ENCODE measurements around the gene PCNT. TPM values are rescaled to one million over a fixed set of nuclear protein-coding genes. Genes with fewer than 3 reads are reported as not detected.

PCNT gene
- total and polyA plus RNA-seq, 9 of the 15 experiments (the other 6 are each of a cell fraction or from before 2014, with no cell fraction given), result 9.1 to 53.5 (median 31.3) TPM

- TF ChIP-seq THRA (IDR thresholded peaks at IDR 0.05), result no peak
- TF ChIP-seq NFRKB (IDR thresholded peaks at IDR 0.05; ENCODE audit: low read depth), result no peak; the same call in 1 of the 2 replicates
- TF ChIP-seq SMAD4 (CRISPR knock-in tag; conservative IDR thresholded peaks at IDR 0.05), result peak; percentile 98
- no peak for TF ChIP-seq HSF4 (CRISPR knock-in tag; IDR thresholded peaks at IDR 0.05; ENCODE audit: borderline replicate concordance)
- TF ChIP-seq ARNT (IDR thresholded peaks at IDR 0.05), result peak; percentile 97 to 99
- peak; percentile 35 for TF ChIP-seq TAF1 (IDR thresholded peaks at IDR 0.05; ENCODE audit: control insufficient read depth, extremely low read depth, insufficient read depth, low read length, severe bottlenecking)
- peak; percentile 32; the same call in 1 of the 2 replicates for TF ChIP-seq RAD51 (IDR thresholded peaks at IDR 0.05; ENCODE audit: borderline replicate concordance, low read depth)
- no peak for TF ChIP-seq BACH1 (tag; IDR thresholded peaks at IDR 0.05)
- no peak for TF ChIP-seq PHF21A (IDR thresholded peaks at IDR 0.05; ENCODE audit: borderline replicate concordance, low read depth)
- no peak for TF ChIP-seq ZNF280A (IDR thresholded peaks at IDR 0.05; ENCODE audit: low read depth, partially characterized antibody)
- TF ChIP-seq RB1 (IDR thresholded peaks at IDR 0.05; ENCODE audit: low read depth), result no peak; the same call in 1 of the 2 replicates
- TF ChIP-seq RUNX1 (IDR thresholded peaks at IDR 0.05; ENCODE audit: low read depth), result peak; percentile 73; the same call in 1 of the 2 replicates
- TF ChIP-seq PHF20 (IDR thresholded peaks at IDR 0.05; ENCODE audit: partially characterized antibody), result no peak
- no peak for TF ChIP-seq MEF2D (tag; conservative IDR thresholded peaks at IDR 0.05; ENCODE audit: low read depth)
- TF ChIP-seq NR2C2 (CRISPR knock-in tag; IDR thresholded peaks at IDR 0.05), result no peak
- TF ChIP-seq NR2C2 (tag; IDR thresholded peaks at IDR 0.05), result peak; percentile 44; the same call in 1 of the 2 replicates
- no peak for TF ChIP-seq PRPF4 (IDR thresholded peaks at IDR 0.05; ENCODE audit: insufficient read depth, low read depth, low read length, poor library complexity, severe bottlenecking)
- peak; percentile 99 for TF ChIP-seq STAT5A (IDR thresholded peaks at IDR 0.05; ENCODE audit: borderline replicate concordance, low read length)
Measured at GRCh38 chr21:46320331-46320801, 3.6 kb upstream of the PCNT start (continued).
